ENCODE measurements around the gene CNOT8. TPM values are rescaled to one million over a fixed set of nuclear protein-coding genes. Genes with fewer than 3 reads are reported as not detected.

CNOT8 gene
- total RNA-seq, 1 experiment from 2014 or later, result 45.0 TPM

GRCh38 chr5:154885439-154885838, 27.0 kb downstream of the CNOT8 start:
- POLR2A ChIA-PET, result no interaction called here
- TF ChIP-seq ZFX (IDR thresholded peaks at IDR 0.05), result no peak
- no peak for TF ChIP-seq EZH2phosphoT487 (IDR thresholded peaks at IDR 0.05; ENCODE audit: borderline replicate concordance)
- TF ChIP-seq JUND (IDR thresholded peaks at IDR 0.05), result no peak
- no peak for TF ChIP-seq CTCF (IDR thresholded peaks at IDR 0.05 in 2 of 3, conservative IDR thresholded peaks at IDR 0.05 in 1 of 3; ENCODE audit: borderline replicate concordance in 1 of 3, insufficient read depth in 1 of 3, low read depth in 2 of 3, low read length in 2 of 3)
- TF ChIP-seq MAX (IDR thresholded peaks at IDR 0.05), result no peak
- no peak for TF ChIP-seq SIN3A (IDR thresholded peaks at IDR 0.05; ENCODE audit: low read depth)
- TF ChIP-seq POLR2AphosphoS5 (IDR thresholded peaks at IDR 0.05; ENCODE audit: low read depth, low read length), result no peak
- no peak for TF ChIP-seq ELF1 (IDR thresholded peaks at IDR 0.05; ENCODE audit: borderline replicate concordance, low read depth)
- no peak for TF ChIP-seq ZNF274 (IDR thresholded peaks at IDR 0.05; ENCODE audit: low read depth, low read length)
- no peak for TF ChIP-seq YY1 (IDR thresholded peaks at IDR 0.05; ENCODE audit: extremely low read depth, insufficient replicate concordance, low read depth, low read length)
- no peak for TF ChIP-seq EGR1 (IDR thresholded peaks at IDR 0.05; ENCODE audit: low read depth)
- TF ChIP-seq CBX3 (IDR thresholded peaks at IDR 0.05; ENCODE audit: low read depth), result no peak
- no peak for TF ChIP-seq RAD21 (IDR thresholded peaks at IDR 0.05; ENCODE audit: low read depth)
- no peak for TF ChIP-seq SP1 (IDR thresholded peaks at IDR 0.05; ENCODE audit: low read depth)

More at GRCh38 chr5:154885439-154885838, 27.0 kb downstream of the CNOT8 start:
- H3K27me3 ChIP-seq (ENCODE audit: insufficient read depth, low read length), result no peaks in the 10 kb centered on the region
- no peak overlapping the region for H3K4me2 ChIP-seq (ENCODE audit: low read length)
- no TSS peak for BruUV-seq (replicated peaks)
- no peak for DNase-seq (ENCODE audit: low read depth, low spot score)
- H3K4me1 ChIP-seq (ENCODE audit: control insufficient read depth in 1 of 2, insufficient read depth in 2 of 2, low read length in 2 of 2), result no peaks in the 10 kb centered on the region
- H2AFZ ChIP-seq (ENCODE audit: low read depth, low read length, poor library complexity, severe bottlenecking), result no peak overlapping the region
- RAD21 ChIA-PET (ENCODE audit: low non-redundant PET in 1 of 2, low total read pairs in 2 of 2, uncharacterized antibody in 2 of 2, unreplicated experiment in 2 of 2), result no interaction called here
- H3K9me2 ChIP-seq (ENCODE audit: insufficient read depth), result no peaks in the 10 kb centered on the region
- H3K9ac ChIP-seq (ENCODE audit: low read length), result no peak overlapping the region
- H3K79me2 ChIP-seq (ENCODE audit: insufficient read depth, low read length), result no peaks in the 10 kb centered on the region
- no peak for ATAC-seq
- H3K4me3 ChIP-seq (replicated peaks in 1 of 2; ENCODE audit: low read depth in 1 of 2, low read length in 2 of 2), result no peak overlapping the region
- CTCF ChIA-PET, result no interaction called here
- peaks cover 5 to 16% of the 10 kb centered on the region in 2 experiments; a peak in 3 of 4 replicates for H3K9me3 ChIP-seq (ENCODE audit: control insufficient read depth in 1 of 2, insufficient read depth in 1 of 2, low read depth in 1 of 2, low read length in 2 of 2)
- H3K27ac ChIP-seq (ENCODE audit: low read depth, low read length), result no peak overlapping the region
- intact Hi-C loops (cut with micrococcal nuclease), result no loop called here
- H4K20me1 ChIP-seq (ENCODE audit: insufficient read depth), result no peaks in the 10 kb centered on the region
- peaks cover 25 to 53% of the 10 kb centered on the region in 2 experiments; a peak in 3 of 4 replicates for H3K36me3 ChIP-seq (ENCODE audit: control insufficient read depth in 1 of 2, insufficient read depth in 2 of 2, low read length in 2 of 2)
